Measurements from ENCODE around the gene XDH.

DNA sequence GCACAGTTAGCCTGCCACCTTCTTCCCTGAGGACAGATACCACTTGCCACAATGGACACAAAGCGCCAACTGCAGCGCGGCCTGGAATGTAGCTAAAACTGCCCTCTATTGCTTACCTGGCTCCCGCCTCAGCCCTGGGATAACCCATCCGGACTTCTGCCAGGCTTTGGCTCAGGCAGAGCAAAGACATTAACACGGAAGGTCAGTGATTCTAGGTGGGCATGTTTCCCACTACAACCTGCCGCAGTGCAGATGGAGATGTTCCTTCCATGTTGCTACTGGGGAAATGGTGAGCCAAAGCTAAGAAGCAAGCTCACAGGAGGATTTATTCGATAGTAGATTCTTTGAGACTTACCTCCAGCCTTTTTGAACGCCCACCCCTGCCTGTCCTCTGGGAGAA, 74.8 kb downstream of the XDH start:
- TF ChIP-seq, protein P1, sequence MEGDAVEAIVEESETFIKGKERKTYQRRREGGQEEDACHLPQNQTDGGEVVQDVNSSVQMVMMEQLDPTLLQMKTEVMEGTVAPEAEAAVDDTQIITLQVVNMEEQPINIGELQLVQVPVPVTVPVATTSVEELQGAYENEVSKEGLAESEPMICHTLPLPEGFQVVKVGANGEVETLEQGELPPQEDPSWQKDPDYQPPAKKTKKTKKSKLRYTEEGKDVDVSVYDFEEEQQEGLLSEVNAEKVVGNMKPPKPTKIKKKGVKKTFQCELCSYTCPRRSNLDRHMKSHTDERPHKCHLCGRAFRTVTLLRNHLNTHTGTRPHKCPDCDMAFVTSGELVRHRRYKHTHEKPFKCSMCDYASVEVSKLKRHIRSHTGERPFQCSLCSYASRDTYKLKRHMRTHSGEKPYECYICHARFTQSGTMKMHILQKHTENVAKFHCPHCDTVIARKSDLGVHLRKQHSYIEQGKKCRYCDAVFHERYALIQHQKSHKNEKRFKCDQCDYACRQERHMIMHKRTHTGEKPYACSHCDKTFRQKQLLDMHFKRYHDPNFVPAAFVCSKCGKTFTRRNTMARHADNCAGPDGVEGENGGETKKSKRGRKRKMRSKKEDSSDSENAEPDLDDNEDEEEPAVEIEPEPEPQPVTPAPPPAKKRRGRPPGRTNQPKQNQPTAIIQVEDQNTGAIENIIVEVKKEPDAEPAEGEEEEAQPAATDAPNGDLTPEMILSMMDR (conservative IDR thresholded peaks at IDR 0.05 in 1 of 2, IDR thresholded peaks at IDR 0.05 in 1 of 2; ENCODE audit: extremely low read depth in 1 of 2, insufficient read depth in 1 of 2, low read depth in 1 of 2, low read length in 2 of 2), result no peak
- TF ChIP-seq EZH2 (IDR thresholded peaks at IDR 0.05; ENCODE audit: borderline replicate concordance, low read length), result no peak
